WTC11 (cell line): ENCODE measurements around the gene CABP7. TPM values are rescaled to one million over a fixed set of nuclear protein-coding genes. Genes with fewer than 3 reads are reported as not detected.

Source experiments
- ATAC-seq: fragments of 200-7000 bp; cut with Tn5 transposase; 2 replicates; pipeline ENCODE4 v1.10.0; 2021; ENCODE audit warnings: mild to moderate bottlenecking, moderate library complexity
- CTCF ChIA-PET: fragments of 300-600 bp; sonication (Branson Sonifier 250); formaldehyde crosslinking; loops from one replicate; lab custom pipeline; 2021; ENCODE audit warnings: antibody characterized with exemption; lab: Charles Lee
- POLR2A ChIA-PET: fragments of 350-600 bp; sonication (Branson Sonifier 250); formaldehyde crosslinking; loops from one replicate; lab custom pipeline; 2021; ENCODE audit warnings: antibody characterized with exemption; lab: Charles Lee
- DNase-seq: peaks from one replicate; pipeline ENCODE4 v3.0.0; 2021; ENCODE audit warnings: low spot score
- H3K27ac Mint-ChIP-seq: 2 replicates; pipeline ENCODE4 v1.8.0; 2021; ENCODE audit warnings: mixed read lengths
- H3K27me3 Mint-ChIP-seq: 2 replicates; pipeline ENCODE4 v1.8.0; 2021; ENCODE audit warnings: low read depth, mild to moderate bottlenecking, moderate library complexity, mixed read lengths
- H3K36me3 Mint-ChIP-seq: 2 replicates; pipeline ENCODE4 v1.8.0; 2021; ENCODE audit warnings: mixed read lengths
- H3K4me1 Mint-ChIP-seq: 2 replicates; pipeline ENCODE4 v1.8.0; 2022; ENCODE audit warnings: mixed read lengths
- H3K4me3 Mint-ChIP-seq: 2 replicates; pipeline ENCODE4 v1.8.0; 2021; ENCODE audit warnings: mild to moderate bottlenecking, moderate library complexity, mixed read lengths
- H3K9me3 Mint-ChIP-seq: 2 replicates; pipeline ENCODE4 v1.8.0; 2021; ENCODE audit warnings: mixed read lengths
- AR ChIP-seq: fragments of 250-450 bp; sonication (Bioruptor Pico); IDR thresholded peaks from 2 replicates; pipeline ENCODE4 v1.9.0; 2021; ENCODE audit warnings: mild to moderate bottlenecking
- ATF2 ChIP-seq: sonication (generic); formaldehyde crosslinking; IDR thresholded peaks from 2 replicates; pipeline ENCODE4 v1.8.1; 2022; ENCODE audit warnings: low read depth, missing genetic modification reagents, borderline replicate concordance
- ATF6 ChIP-seq: sonication (generic); formaldehyde crosslinking; IDR thresholded peaks from 2 replicates; pipeline ENCODE4 v1.8.1; 2023; ENCODE audit warnings: mild to moderate bottlenecking, missing genetic modification reagents
- CDX4 ChIP-seq: fragments of 250-450 bp; sonication (Bioruptor Pico); IDR thresholded peaks from 2 replicates; pipeline ENCODE4 v1.9.0; 2021; ENCODE audit warnings: moderate library complexity, mild to moderate bottlenecking, inconsistent platforms, borderline replicate concordance
- CREB1 ChIP-seq: sonication (generic); formaldehyde crosslinking; IDR thresholded peaks from 2 replicates; pipeline ENCODE4 v1.8.0; 2023; ENCODE audit warnings: mild to moderate bottlenecking, missing genetic modification reagents
- CREM ChIP-seq: sonication (generic); formaldehyde crosslinking; IDR thresholded peaks from 2 replicates; pipeline ENCODE4 v1.8.1; 2022; ENCODE audit warnings: mild to moderate bottlenecking, missing genetic modification reagents, moderate library complexity
- ERG ChIP-seq: fragments of 250-450 bp; sonication (Bioruptor Pico); IDR thresholded peaks from 2 replicates; pipeline ENCODE4 v1.8.0; 2021; ENCODE audit warnings: mild to moderate bottlenecking
- FOXJ3 ChIP-seq: sonication (generic); formaldehyde crosslinking; IDR thresholded peaks from 2 replicates; pipeline ENCODE4 v1.9.0; 2021; ENCODE audit warnings: missing genetic modification reagents, mild to moderate bottlenecking, borderline replicate concordance
- HMGA2 ChIP-seq: fragments of 250-450 bp; sonication (Bioruptor Pico); IDR thresholded peaks from 2 replicates; pipeline ENCODE4 v1.4.0; 2021; ENCODE audit warnings: mild to moderate bottlenecking, moderate library complexity
- KAT7 ChIP-seq: sonication (generic); formaldehyde crosslinking; IDR thresholded peaks from 2 replicates; pipeline ENCODE4 v1.8.1; 2023; ENCODE audit warnings: missing genetic modification reagents, mild to moderate bottlenecking, borderline replicate concordance
- NFATC4 ChIP-seq: fragments of 250-450 bp; sonication (Bioruptor Pico); IDR thresholded peaks from 2 replicates; pipeline ENCODE4 v1.9.0; 2021; ENCODE audit warnings: mild to moderate bottlenecking
- NFYB ChIP-seq: sonication (generic); formaldehyde crosslinking; conservative IDR thresholded peaks from 2 replicates; pipeline ENCODE4 v1.8.0; 2022; ENCODE audit warnings: low read depth, missing genetic modification reagents
- PRRX2 ChIP-seq: fragments of 250-450 bp; sonication (Bioruptor Pico); IDR thresholded peaks from 2 replicates; pipeline ENCODE4 v1.8.0; 2021; ENCODE audit warnings: mild to moderate bottlenecking
- SOX15 ChIP-seq: fragments of 250-450 bp; sonication (Bioruptor Pico); IDR thresholded peaks from 2 replicates; pipeline ENCODE4 v1.9.0; 2021; ENCODE audit warnings: mild to moderate bottlenecking
- SP1 ChIP-seq: sonication (generic); formaldehyde crosslinking; conservative IDR thresholded peaks from 2 replicates; pipeline ENCODE4 v1.8.1; 2022; ENCODE audit warnings: missing genetic modification reagents
- TEAD4 ChIP-seq: sonication (generic); formaldehyde crosslinking; IDR thresholded peaks from 2 replicates; pipeline ENCODE4 v1.8.0; 2022; ENCODE audit warnings: mild to moderate bottlenecking, missing genetic modification reagents
- TP53 ChIP-seq: sonication (generic); formaldehyde crosslinking; IDR thresholded peaks from 2 replicates; pipeline ENCODE4 v1.8.1; 2023; ENCODE audit warnings: mild to moderate bottlenecking, missing genetic modification reagents
- ZMAT4 ChIP-seq: fragments of 250-450 bp; sonication (Bioruptor Pico); IDR thresholded peaks from 2 replicates; pipeline ENCODE4 v1.9.0; 2021; ENCODE audit warnings: mild to moderate bottlenecking
- ZNF423 ChIP-seq: fragments of 250-450 bp; sonication (Bioruptor Pico); IDR thresholded peaks from 2 replicates; pipeline ENCODE4 v2.1.2; 2022; ENCODE audit warnings: mild to moderate bottlenecking, moderate library complexity
- ZNF671 ChIP-seq: fragments of 250-450 bp; sonication (Bioruptor Pico); IDR thresholded peaks from 2 replicates; pipeline ENCODE4 v1.8.0; 2021; ENCODE audit warnings: mild to moderate bottlenecking
- ZSCAN18 ChIP-seq: fragments of 250-450 bp; sonication (Bioruptor Pico); IDR thresholded peaks from 2 replicates; pipeline ENCODE4 v2.1.2; 2022; ENCODE audit warnings: mild to moderate bottlenecking, moderate library complexity
- total RNA-seq: library from RNA; stranded (reverse); gene quantifications from 3 replicates; pipeline ENCODE4 v1.2.3, GENCODE V29; 2021

Gene CABP7
- total RNA-seq, 1 experiment from 2014 or later, result 0.17 TPM

- no peak for TF ChIP-seq CDX4 (CRISPR knock-in tag)
- TF ChIP-seq ATF6 (CRISPR knock-in tag), result no peak
- no peak for TF ChIP-seq SP1 (CRISPR knock-in tag)
- no peak for TF ChIP-seq ERG
Measured at GRCh38 chr22:29679316-29679715, 40.5 kb upstream of the CABP7 start (continued).

GRCh38 chr22:29683536-29683935 is 36.3 kb upstream of the CABP7 start:
- Mint-ChIP-seq H3K36me3 (peaks cover 16% of the 10 kb centered on the region), H3K9me3 (no peaks in the 10 kb centered on the region), H3K27me3 (no peaks in the 10 kb centered on the region)
- DNase-seq, result no peak
- TF ChIP-seq ZNF423, result no peak
- no peak for TF ChIP-seq TP53 (CRISPR knock-in tag)
- TF ChIP-seq ZMAT4 (CRISPR knock-in tag), result no peak
- TF ChIP-seq NFYB (CRISPR knock-in tag), result no peak
- TF ChIP-seq ZSCAN18 (CRISPR knock-in tag), result no peak
- TF ChIP-seq, all 79 proteins: peak for 0
- peaks cover 9% of the 10 kb centered on the region for H3K4me1 Mint-ChIP-seq
- peak overlapping the region; percentile 41; the same call in 1 of the 2 replicates for H3K27ac Mint-ChIP-seq
- no peak for ATAC-seq
- CTCF ChIA-PET, result no interaction called here
- POLR2A ChIA-PET, result interaction anchor here (0.6 kb wide), 1 partner anchor 693 kb away, joined by 11 read pairs; no protein-coding TSS in a partner anchor
- no peak overlapping the region for H3K4me3 Mint-ChIP-seq

- peaks cover 11% of the 10 kb centered on the region for H3K36me3 Mint-ChIP-seq
- no peak for TF ChIP-seq KAT7 (CRISPR knock-in tag)
- no peak for TF ChIP-seq CREB1 (CRISPR knock-in tag)
- no peak for TF ChIP-seq CREM (CRISPR knock-in tag)
- TF ChIP-seq AR (CRISPR knock-in tag), result no peak
- no peak for TF ChIP-seq ZNF423
- no peak for TF ChIP-seq ZNF671 (CRISPR knock-in tag)
- TF ChIP-seq HMGA2 (CRISPR knock-in tag), result no peak
- TF ChIP-seq ATF2 (CRISPR knock-in tag), result no peak
- TF ChIP-seq FOXJ3 (CRISPR knock-in tag), result no peak
- no peak for TF ChIP-seq PRRX2 (CRISPR knock-in tag)
- TF ChIP-seq TEAD4 (CRISPR knock-in tag), result no peak
- no peak for TF ChIP-seq NFATC4
- no peak for TF ChIP-seq SOX15
- DNase-seq, result no peak
- no peak overlapping the region for H3K4me3 Mint-ChIP-seq
- no peaks in the 10 kb centered on the region for H3K9me3 Mint-ChIP-seq
- CTCF ChIA-PET, result no interaction called here
- H3K4me1 Mint-ChIP-seq, result peaks cover 16% of the 10 kb centered on the region
- H3K27me3 Mint-ChIP-seq, result no peaks in the 10 kb centered on the region
- ATAC-seq, result no peak
- POLR2A ChIA-PET, result interaction anchor here (0.6 kb wide), 1 partner anchor 693 kb away, joined by 11 read pairs; no protein-coding TSS in a partner anchor
- H3K27ac Mint-ChIP-seq, result no peak overlapping the region
Measured at GRCh38 chr22:29684244-29684643, 35.6 kb upstream of the CABP7 start.
